Measurements from ENCODE around the gene TUBGCP6. TPM values are rescaled to one million over a fixed set of nuclear protein-coding genes. Genes with fewer than 3 reads are reported as not detected.
A peak's percentile ranks its signal among the peaks of the same experiment; 100 is the strongest.

TUBGCP6 gene
- total RNA-seq, 1 donor from 2014 or later: 16.9 TPM

- no peaks in the 10 kb centered on the region for H3K36me3 Mint-ChIP-seq
- no peak overlapping the region for H3K4me3 Mint-ChIP-seq
- no peak overlapping the region for H2AFZ ChIP-seq (replicated peaks)
Observed at GRCh38 chr22:50184902-50185374, 59.9 kb downstream of the TUBGCP6 start.

GRCh38 chr22:50184004-50184901, 60.6 kb downstream of the TUBGCP6 start:
- Histone ChIP-seq H3K79me2 (ENCODE audit: low read depth) (peaks cover 17% of the 10 kb centered on the region), H3K4me3 (no peak overlapping the region), H3K27me3 (peaks cover 16% of the 10 kb centered on the region), H3K4me2 (peak overlapping the region; percentile 18), H3K9ac (no peak overlapping the region), H3K27ac (no peak overlapping the region), H3K36me3 (no peaks in the 10 kb centered on the region), H3F3A (ENCODE audit: low read depth) (peaks cover 6% of the 10 kb centered on the region), H4K20me1 (ENCODE audit: low read depth) (peaks cover 25% of the 10 kb centered on the region), H2AFZ (replicated peaks) (no peak overlapping the region), H3K4me1 (peaks cover 14% of the 10 kb centered on the region), H3K9me3 (ENCODE audit: low read depth) (no peaks in the 10 kb centered on the region)
- H3K4me3 Mint-ChIP-seq: peak overlapping the region; percentile 70
- peak; percentile 63 for DNase-seq (ENCODE audit: low spot score)
- H3K27me3 Mint-ChIP-seq (ENCODE audit: insufficient read depth, low read depth): peaks cover 3% of the 10 kb centered on the region
- no peaks in the 10 kb centered on the region for H3K9me3 Mint-ChIP-seq
- H3K36me3 Mint-ChIP-seq: no peaks in the 10 kb centered on the region
- TF ChIP-seq EZH2phosphoT487 (IDR thresholded peaks at IDR 0.05) (no peak), EZH2 (IDR thresholded peaks at IDR 0.05) (no peak), CTCF (IDR thresholded peaks at IDR 0.05) (no peak)
- H3K4me1 Mint-ChIP-seq: peaks cover 14% of the 10 kb centered on the region
- no peak overlapping the region for H3K27ac Mint-ChIP-seq

More at GRCh38 chr22:50184902-50185374, 59.9 kb downstream of the TUBGCP6 start:
- Histone ChIP-seq H3K27ac (no peak overlapping the region), H3K9me3 (ENCODE audit: low read depth) (no peaks in the 10 kb centered on the region), H3K9ac (no peak overlapping the region), H3K4me1 (peaks cover 14% of the 10 kb centered on the region), H3K4me2 (peak overlapping the region; percentile 58), H3F3A (ENCODE audit: low read depth) (peaks cover 6% of the 10 kb centered on the region), H3K79me2 (ENCODE audit: low read depth) (peaks cover 17% of the 10 kb centered on the region), H3K36me3 (no peaks in the 10 kb centered on the region), H3K27me3 (peaks cover 16% of the 10 kb centered on the region), H4K20me1 (ENCODE audit: low read depth) (peaks cover 32% of the 10 kb centered on the region), H3K4me3 (peak overlapping the region; percentile 20)
- H3K4me1 Mint-ChIP-seq: peaks cover 10% of the 10 kb centered on the region
- peak; percentile 41 for DNase-seq (ENCODE audit: low spot score)
- H3K27me3 Mint-ChIP-seq (ENCODE audit: insufficient read depth, low read depth): peaks cover 3% of the 10 kb centered on the region
- no peak overlapping the region for H3K27ac Mint-ChIP-seq
- TF ChIP-seq EZH2 (IDR thresholded peaks at IDR 0.05): no peak
- no peak for TF ChIP-seq CTCF (IDR thresholded peaks at IDR 0.05)
- TF ChIP-seq EZH2phosphoT487 (IDR thresholded peaks at IDR 0.05): no peak
- no peaks in the 10 kb centered on the region for H3K9me3 Mint-ChIP-seq

GRCh38 chr22:50183141-50183971, 61.5 kb downstream of the TUBGCP6 start:
- no peaks in the 10 kb centered on the region for H3K9me3 Mint-ChIP-seq
- H3K4me1 ChIP-seq: peaks cover 14% of the 10 kb centered on the region
- H3K36me3 Mint-ChIP-seq: no peaks in the 10 kb centered on the region
- peaks cover 3% of the 10 kb centered on the region for H3K27me3 Mint-ChIP-seq (ENCODE audit: insufficient read depth, low read depth)
- no peak overlapping the region for H3K9ac ChIP-seq
- H2AFZ ChIP-seq (replicated peaks): no peak overlapping the region
- H3K36me3 ChIP-seq: no peaks in the 10 kb centered on the region
- H3K79me2 ChIP-seq (ENCODE audit: low read depth): peaks cover 17% of the 10 kb centered on the region
- peak overlapping the region; percentile 55 for H3K4me3 Mint-ChIP-seq
- H3K27ac ChIP-seq: no peak overlapping the region
- H3K4me1 Mint-ChIP-seq: peaks cover 14% of the 10 kb centered on the region
- no peak overlapping the region for H3K4me2 ChIP-seq
- peaks cover 16% of the 10 kb centered on the region for H3K27me3 ChIP-seq
- peaks cover 6% of the 10 kb centered on the region for H3F3A ChIP-seq (ENCODE audit: low read depth)
- no peaks in the 10 kb centered on the region for H3K9me3 ChIP-seq (ENCODE audit: low read depth)
- no peak overlapping the region for H3K27ac Mint-ChIP-seq
- peaks cover 16% of the 10 kb centered on the region for H4K20me1 ChIP-seq (ENCODE audit: low read depth)
- DNase-seq (ENCODE audit: low spot score): no peak
- no peak overlapping the region for H3K4me3 ChIP-seq
- TF ChIP-seq CTCF (IDR thresholded peaks at IDR 0.05): no peak
- TF ChIP-seq EZH2 (IDR thresholded peaks at IDR 0.05): no peak
- no peak for TF ChIP-seq EZH2phosphoT487 (IDR thresholded peaks at IDR 0.05)

Measured in neural progenitor cell (in vitro differentiated cells).